ENCODE results near the gene SUSD6. TPM values are rescaled to one million over a fixed set of nuclear protein-coding genes. Genes with fewer than 3 reads are reported as not detected.
"Not testable (repeated sequence)": the region's sequence is repeated elsewhere in the genome, so short reads cannot be mapped to it uniquely, and the experiment has no call there.

Gene SUSD6
- total RNA-seq, 1 donor from 2014 or later, result 13.4 TPM

DNA sequence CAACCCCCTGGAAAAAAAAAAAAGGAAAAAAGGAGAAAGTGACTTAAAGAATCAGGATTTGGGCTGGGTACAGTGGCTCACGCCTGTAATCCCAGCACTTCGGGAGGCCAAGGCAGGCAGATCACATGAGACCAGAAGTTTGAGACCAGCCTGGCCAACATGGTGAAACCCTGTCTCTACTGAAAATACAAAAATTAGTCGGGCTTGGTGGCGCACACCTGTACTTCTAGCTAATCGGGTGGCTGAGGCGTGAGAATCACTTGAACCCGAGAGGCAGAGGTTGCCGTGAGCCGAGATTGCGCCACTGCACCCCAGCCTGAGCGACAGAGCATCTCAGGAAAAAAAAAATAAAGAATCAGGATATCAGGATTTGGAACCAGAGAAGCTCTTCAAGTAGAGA is 36.2 kb downstream of the SUSD6 start:
- not testable (repeated sequence) for DNase-seq (ENCODE audit: low read depth)

DNA sequence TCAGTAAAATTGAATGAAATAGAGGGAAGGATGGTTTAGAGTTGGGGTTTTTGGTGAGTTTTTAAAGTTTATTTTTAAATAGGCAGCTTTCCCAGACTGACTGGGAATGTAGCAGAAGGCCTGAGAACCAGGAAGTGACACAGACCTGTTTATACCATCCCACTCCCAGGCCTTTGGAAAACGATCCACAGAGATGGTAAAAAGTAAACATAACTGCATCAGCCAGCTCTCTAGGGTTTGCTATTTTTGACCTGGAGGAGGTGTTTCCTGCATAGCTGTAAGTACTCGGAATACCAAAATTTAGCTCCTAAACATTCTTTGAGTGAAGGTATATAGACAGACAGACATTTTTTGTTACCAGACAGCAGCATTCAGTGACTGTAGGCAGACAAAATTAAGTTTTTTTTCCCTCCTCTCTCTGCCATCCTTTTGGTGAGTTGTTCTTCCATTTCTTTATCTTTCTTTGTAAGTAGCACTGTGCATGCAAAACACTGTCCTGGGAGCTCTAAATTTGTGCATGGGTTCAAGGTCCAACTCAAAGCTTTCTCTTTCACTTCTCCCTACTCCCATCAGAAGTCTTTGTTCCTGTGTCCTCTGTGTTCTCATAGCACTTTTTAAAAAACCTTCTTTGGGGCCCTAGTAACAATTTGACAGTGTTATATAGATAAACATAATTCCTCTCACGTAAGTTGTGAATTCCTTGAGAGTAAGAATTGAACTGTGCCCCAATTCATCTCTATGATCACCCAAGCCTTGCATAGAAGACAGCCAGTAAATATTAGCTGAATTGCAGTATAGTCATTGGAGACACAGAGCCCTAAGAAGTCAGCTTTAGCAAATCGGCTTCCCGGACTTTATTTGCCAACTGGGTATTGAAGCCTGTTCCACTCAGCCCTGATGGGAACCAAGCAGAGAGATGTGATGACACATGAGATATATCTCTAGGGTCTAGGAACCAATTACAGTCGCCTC is 37.4 kb downstream of the SUSD6 start:
- no peak for DNase-seq (ENCODE audit: low read depth)

DNA sequence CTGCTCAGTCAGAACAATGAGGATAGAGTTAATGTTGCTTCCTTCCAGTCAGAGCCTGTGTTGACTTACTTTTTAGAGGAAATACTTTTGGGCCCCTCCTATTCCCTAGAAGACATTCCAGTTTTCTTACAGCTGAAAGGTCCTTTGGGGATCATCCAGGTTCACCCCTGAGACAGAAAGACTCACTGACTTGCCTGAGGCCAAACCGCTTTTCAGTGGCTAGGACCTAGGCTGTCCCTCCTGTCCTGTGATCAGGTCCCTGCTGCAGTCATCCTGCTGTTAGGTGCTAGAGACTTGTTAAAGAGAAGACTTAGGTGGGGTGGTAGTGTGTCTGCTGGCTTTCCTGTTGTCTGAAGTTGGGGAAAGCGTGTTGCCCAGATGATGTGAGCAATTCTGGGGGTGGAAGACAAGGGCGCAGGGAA is 39.6 kb downstream of the SUSD6 start:
- no peak for DNase-seq (ENCODE audit: low read depth)

DNA sequence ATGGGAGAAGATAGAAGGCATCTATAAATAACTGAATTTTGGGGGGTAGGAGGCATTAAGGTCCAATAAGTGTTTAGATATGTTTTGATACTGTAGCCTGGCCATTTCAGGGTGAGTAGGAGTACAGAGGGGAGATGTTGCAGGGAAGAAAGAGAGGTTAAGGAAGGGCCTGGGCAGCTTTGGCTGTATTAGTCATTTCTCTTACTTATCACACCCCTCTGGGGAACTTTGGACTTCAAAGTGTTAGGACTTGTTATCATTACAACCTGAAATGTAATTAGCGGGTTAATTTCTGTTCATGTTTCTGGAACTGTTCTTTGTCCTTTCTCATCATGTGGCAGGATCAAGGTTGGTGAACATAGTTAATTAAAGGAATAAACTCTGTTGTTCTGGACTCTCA is 40.3 kb downstream of the SUSD6 start:
- DNase-seq (ENCODE audit: low read depth), result no peak

DNA sequence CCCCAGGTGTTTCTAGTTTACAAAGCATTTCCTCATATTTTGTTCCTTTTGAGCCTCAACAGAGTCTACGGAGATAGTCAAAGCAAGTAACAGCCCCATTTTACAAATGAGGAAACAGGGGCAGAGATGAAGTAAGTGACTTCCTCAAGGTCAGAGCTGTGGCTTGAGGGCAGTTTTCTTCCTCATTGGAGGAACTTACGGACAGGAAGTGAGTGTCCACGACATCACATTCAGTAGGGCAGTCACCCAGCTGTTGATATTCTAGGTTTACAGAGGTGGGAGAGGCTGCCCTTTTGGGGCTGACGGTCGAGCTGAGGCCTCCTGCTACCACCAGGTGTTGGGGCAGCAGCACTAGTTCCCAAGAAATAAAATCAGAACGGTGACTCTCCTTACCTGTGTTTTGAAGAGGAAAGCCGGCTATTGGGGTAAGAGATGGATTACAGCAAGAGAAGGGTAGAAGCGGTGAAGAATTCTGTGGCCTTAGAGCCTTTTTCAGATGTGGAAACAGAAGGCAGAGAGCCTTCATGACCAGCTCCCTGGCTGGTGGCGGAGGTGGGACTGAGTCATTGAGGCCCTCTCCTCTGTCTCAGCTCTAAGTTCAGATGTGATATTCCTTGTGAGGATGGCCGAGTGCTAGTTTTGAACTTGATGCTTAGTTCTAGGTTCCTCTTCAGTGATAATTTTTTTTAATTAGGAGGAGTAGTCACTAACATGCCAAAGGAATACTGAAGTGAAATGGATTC is 41.7 kb downstream of the SUSD6 start:
- no peak for DNase-seq (ENCODE audit: low read depth)

DNA sequence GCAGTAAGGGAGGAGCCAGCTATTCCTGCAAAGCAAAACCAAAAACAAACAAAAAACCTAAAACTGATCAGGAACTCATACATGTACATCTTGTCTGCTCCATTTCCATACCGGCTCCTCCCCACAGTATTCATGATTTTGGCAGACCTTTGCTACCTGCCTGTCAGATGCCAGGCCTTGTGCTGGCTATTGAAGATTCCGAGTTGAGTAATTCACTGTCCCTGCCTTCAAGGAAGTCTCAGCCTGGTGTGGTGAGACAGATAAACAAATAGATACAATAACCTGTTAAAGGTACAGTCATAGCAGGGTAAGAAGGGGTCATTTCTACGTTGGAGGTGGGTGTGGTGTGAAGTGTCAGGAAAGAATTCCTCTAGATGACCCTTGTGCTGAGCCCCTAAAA is 42.7 kb downstream of the SUSD6 start:
- no peak for DNase-seq (ENCODE audit: low read depth)

DNA sequence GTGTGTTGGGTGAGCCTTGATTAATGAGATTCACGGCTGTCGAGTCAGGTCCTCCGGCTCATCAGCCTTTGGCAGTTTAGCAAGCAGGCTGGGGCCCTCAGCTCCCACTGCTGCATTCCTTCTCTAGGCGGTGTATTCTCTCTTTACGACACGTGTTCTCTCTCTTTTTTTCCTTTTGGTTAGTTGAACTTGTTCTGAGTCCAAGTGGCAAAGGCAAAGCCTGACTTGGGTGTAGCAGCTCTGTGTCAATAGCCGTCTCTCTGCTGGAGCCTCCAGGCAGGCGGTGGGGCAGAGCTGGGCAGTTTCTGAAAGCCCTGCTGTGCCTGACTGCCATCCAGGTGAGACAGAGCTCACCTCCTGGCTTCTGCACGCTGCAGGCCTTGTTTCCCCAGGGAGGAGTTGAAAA is 46.6 kb downstream of the SUSD6 start:
- DNase-seq (ENCODE audit: low read depth), result peak; percentile 59

DNA sequence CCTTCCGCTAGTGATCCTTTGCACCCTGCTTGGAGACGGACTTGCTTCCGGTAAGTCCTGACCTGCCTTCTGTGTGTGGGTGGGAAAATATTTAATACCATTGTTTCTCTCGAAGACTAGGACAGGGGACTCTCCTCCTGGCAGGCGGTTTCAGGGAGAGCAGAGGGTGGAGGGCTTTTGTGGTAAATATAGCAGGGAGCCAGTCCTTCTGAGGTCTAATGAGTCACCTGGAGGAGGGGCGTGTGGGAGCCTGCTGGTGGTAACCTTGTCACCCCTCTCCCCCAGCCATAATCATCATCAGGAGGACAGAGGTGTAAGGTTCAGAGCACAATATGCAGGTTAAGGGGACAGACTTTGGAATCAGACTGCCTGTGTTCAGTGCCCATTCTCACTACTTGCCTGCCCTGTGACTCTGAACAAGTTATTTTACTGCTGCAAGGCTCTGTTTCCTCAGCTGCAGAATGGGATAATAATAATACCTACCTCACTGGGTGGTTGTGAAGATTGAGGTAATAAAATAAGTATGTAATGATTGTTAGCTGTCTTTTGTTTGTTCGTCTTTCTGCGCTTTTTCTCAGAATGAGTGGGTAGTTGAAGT is 47.4 kb downstream of the SUSD6 start:
- peak; percentile 34 for DNase-seq (ENCODE audit: low read depth)

DNA sequence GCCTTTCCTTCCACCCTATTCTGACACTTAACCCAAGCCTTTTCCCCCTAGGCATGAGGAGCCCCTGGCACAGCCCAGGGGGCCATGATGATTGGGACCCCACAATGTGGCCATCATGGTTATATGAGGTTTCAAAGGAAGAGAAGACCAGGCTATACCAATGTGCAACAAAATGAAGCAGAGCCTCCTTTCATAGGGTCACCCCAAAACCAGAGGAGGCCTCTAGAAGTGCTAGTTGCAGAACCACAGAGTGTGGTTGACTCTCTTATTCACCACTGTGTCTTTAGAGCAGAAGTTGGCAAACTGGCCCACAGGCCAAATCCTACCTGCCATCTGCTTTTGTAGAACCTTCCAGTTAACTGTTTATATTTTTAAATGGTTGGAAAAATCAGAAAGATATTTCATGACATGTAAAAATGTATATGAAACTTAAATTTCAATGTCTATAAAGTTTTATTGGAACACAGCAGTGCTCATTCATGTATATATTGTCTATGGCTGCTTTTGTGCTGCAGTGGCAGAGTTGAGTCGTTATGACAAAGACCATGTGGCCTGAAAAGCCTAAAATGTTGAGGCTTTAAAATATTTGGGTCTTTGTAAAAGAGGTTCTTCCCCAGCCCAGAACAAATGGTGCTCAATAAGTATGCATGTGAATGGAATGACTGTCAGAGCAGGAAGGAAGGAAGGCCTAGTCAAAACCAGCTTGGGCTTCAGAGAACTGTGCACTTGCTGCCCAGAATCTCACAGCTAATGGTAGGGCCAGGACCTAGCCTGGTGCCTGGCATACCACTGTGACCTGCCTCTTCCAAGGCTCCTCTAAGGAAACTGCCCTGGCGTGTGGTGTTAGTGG is 49.2 kb downstream of the SUSD6 start:
- no peak for DNase-seq (ENCODE audit: low read depth)

DNA sequence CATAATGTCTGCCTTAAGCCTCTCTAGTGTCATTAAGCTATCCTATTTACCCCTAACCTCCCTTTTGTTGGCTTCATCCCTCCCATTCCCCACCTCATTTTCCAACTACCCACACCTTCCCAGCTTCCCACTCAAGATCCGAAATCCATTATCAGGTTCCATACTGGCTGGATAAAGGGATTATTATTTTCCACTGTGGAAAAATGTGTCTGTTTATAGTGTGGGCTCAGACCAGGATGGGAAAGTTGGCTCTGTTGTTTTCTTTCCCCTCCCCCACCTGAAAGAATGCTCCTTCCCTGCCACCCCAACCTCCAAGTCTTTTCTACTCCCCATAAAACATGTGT is 49.8 kb downstream of the SUSD6 start:
- DNase-seq (ENCODE audit: low read depth), result no peak

DNA sequence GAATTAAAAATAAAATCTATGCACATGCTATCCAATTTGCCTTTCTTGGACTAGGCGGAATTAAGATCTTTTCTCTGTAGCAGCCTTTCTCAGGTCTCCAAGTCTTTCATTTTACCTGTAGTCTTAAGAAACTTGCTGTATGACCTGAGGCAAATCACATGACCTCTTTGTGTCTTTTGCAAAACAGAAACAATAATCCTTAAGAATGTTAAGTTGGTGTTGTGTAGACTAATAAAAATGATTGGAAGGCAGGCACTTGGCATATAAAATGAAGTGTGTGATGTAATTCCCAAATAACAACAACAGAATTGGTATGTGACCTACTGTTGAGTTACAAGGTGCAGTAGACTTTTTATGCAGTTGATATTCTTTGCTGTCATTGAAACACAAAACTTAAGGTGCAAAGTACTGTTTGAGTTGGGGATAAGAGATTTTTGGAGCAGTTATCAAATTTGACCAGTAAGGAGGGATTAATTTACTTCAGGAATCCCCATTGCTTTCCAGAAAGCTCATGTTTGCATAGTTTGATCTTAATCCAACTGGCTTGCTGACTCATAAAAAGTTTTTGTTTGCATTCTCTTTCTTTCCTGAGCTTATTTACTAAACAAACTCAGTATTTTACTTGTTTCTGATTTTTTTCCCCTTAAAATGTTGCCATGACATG is 51.4 kb downstream of the SUSD6 start:
- DNase-seq (ENCODE audit: low read depth), result no peak

DNA sequence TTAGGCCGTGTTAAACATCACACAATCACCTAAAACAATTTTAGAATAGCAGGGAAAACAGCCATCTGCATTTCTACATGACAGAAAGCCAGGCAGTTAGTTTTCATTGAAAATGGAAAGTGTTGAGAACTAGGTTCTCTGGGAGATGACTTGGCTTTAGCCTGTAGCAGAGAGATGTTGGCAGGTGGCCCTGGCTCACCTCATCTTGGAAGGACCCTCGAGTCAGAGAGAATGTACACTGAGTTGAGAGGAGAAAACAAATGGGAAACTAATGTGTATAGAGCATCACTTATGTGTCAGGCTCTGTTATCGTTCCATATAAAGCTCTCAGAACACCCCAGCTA is 51.9 kb downstream of the SUSD6 start:
- DNase-seq (ENCODE audit: low read depth), result no peak

DNA sequence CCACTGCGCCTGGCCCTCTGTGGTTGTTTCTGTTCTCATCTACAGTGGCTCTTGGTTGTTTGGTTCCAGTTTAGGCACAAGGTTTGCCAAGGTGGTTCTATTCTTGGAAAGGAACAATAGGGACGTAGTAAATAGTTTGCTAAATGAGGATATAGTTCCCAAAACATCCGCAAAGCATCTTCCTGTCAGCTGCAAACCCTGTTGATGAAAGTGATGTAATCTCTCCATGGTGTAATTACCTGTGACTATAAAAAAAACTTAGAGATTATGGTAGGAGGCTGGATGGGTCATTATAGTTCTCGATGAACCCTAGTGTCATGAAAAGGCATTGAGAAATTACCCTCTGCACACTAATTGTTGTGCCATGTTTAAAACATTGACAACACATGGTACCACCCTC is 52.9 kb downstream of the SUSD6 start:
- DNase-seq (ENCODE audit: low read depth), result no peak

DNA sequence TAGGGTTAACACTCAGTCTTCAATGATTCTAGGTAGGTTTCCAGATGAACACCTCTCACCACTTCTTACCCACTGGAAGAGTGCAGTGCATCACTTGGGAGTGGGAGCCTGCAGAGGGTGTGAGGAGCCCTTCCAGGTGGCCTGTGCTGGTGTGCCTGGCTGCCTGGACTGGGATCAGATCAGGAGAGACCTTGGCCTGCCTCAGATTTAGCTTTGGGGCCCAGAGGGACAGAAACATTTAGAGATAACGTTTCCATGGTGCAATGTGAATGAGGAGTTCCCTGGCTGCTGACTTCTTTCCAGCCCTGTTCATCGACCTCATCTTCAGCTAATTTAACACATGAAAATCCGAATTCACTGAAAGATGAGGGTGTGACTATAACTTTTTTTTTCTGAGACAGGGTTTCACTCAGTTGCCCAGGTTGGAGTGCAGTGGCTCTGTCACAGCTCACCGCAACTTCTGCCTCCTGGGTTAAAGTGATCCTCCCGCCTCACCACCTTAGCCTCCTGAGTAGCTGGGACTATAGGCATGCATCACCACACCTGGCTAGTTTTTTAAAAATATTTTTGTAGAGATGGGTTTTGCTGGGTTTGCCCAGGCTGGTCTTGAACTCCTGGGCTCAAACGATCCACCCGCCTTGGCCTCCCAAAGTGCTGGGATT is 53.6 kb downstream of the SUSD6 start:
- DNase-seq (ENCODE audit: low read depth), result no peak

DNA sequence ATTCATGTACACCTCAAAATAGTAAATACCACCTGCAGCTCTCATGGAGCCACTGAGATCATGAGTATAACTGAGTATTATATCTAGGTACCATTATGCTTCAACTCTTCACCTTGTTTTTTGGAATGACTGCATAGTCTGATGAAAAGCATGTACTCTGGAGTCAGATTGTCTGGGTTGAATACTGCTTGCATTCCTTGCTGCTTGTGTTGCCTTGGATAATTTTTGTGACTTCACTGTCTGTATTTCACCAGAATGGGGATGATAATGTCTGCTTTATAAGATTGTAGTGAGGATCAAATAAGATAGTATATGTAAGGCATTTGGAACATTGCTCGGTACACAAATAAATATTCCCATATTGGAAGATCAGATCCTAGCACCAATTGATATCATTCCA is 54.2 kb downstream of the SUSD6 start:
- DNase-seq (ENCODE audit: low read depth), result no peak

DNA sequence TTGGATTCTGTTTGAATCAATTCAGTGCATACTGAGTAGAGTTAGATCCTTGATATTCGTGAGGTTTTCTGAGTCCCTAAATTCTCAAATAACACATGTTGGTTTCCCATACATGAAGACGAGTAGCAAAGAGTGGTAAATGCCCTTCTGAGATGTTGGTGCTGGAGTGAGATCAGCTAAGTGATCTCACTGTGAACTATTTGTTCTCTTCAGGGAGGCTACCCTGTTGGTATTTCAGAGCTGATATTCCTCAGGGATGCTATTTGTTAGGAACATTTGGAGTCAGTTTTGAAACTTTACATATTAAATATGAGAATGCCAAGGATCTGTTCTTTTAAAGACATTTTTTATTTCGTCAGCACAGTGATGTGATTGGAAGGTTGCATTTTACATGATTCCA is 54.7 kb downstream of the SUSD6 start:
- DNase-seq (ENCODE audit: low read depth), result no peak

DNA sequence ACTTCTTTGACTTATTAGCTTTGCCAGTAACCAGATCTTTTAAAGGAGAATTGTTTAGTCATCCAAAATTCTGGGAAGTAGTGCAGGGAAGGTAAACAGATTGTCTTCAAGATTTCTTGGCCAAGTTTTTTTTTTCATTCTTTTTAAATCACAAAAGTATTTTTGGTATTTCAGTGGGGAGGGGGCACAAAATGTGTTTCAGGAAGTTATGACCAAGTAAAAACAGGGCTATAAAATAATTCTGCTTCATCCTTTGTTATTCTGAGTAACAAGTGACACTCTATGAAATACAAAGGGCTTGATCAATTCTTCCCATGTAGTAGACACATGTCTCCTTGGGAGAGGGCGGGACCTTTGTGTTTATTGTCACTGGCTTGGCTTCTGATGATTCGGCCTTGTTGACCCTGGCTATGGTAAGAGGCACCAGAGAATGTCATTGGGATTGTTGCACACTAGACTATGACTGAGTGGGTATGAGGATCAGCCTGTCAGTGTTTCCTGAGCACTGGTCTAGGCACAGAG is 55.4 kb downstream of the SUSD6 start:
- no peak for DNase-seq (ENCODE audit: low read depth)

DNA sequence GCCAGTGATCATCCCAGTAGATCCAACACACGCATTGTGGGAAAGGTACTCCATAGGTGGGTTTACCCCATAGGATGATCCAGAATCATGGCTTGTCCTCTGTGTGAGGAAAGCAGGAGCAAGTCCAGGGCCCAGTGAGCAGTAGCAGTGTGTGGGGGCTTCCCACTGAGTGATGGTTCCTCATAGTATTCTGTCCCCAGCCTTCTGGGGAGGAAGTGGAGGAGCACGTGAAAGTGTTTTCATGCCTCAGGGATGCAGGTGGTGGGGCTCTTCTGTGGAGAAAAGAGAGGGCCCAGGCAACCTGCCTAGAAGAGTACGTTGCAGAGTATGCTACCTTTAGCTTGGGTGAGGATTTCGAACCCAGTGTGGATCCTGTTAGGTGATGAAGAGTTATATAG is 56.5 kb downstream of the SUSD6 start:
- DNase-seq (ENCODE audit: low read depth), result no peak

DNA sequence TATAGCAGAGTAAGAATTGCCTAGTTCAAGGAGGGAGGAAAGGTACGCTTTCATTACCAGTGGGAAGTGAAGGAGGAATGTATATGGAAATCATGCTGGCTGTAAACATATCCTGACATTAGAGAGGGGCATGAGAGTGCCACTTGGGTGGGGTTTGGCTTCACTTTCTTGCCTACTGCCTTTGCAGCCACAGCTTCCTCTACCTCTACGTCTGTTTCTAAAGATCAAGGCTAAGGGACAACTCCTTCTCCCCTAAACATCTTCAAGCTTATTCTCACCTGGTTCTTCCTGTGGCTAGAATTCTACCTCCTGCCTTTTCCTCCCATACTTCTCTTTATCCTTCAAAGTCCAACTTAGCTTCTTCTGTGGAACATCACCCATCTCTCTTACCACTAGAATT is 58.0 kb downstream of the SUSD6 start:
- no peak for DNase-seq (ENCODE audit: low read depth)

DNA sequence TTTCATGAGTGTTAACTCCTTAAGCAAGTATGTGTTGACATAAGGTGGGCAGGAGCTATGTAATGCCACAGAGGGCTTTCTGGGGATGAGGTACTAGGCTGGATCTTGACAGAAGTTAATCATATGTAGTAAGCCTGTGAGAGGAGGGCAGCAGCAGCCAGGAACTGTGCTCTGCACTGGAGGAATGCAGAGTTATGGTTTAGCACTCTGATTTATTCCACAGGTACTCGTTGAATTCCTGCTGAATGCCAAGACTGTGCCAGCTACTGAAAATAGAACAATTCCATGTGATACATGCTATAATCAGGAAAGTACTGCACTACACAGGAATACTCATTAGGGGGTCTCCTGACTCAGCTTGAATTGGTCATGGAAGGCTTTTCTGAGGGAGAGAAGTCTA is 58.7 kb downstream of the SUSD6 start:
- DNase-seq (ENCODE audit: low read depth), result no peak

All from myocyte (in vitro differentiated cells).